ENCODE results near the gene ARMC9. TPM values are rescaled to one million over a fixed set of nuclear protein-coding genes. Genes with fewer than 3 reads are reported as not detected.

The ARMC9 gene
- total and polyA plus RNA-seq, 2 donors (not counting 3 experiments of a cell fraction or from before 2014, with no cell fraction given), result 16.4 to 24.2 TPM

DNA sequence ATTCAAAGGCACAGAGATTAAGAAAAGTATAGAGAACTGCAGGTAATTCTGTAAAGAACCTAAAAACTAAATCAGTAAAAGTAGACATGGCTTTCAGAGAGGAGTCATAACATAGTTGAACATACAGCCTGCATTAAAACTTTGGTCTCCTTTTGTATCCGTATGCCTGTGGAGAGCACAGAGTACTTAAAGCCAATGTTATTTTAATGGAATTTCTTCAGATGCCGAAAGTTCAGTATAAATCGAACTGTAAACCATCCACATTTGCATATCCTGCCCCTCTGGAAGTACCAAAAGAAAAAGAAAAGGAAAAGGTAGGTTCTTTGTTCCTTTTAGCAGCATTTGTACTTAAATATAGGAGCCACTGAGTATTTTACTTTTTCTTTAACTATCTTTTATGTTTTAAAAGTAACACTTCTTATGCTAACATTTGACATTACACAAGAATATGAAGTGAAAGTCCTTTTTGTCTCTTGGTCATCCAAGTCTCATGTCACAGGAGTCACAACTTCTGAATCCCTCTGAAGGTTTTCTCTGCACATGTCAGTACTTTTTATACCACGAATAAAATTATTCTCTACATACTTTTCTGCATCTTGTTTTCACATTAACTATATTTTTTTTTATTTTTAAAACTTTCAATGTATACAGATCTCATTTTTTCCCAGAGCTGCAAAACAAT is 34.9 kb upstream of the ARMC9 start:
- Histone ChIP-seq H3K9me3 (replicated peaks; ENCODE audit: control insufficient read depth, insufficient read depth, low read length) (no peaks in the 10 kb centered on the region), H4K20me1 (replicated peaks; ENCODE audit: control insufficient read depth, extremely low read depth, insufficient read depth, low read length) (no peaks in the 10 kb centered on the region), H3K36me3 (ENCODE audit: control insufficient read depth in 2 of 2, extremely low read depth in 1 of 2, insufficient read depth in 2 of 2, low read length in 2 of 2) (peaks cover 5 to 14% of the 10 kb centered on the region in 2 experiments), H3K4me1 (ENCODE audit: control insufficient read depth, extremely low read depth, insufficient read depth, low read length) (peaks cover 55% of the 10 kb centered on the region), H3K4me2 (ENCODE audit: insufficient read depth, low read length) (no peak overlapping the region), H3K27ac (ENCODE audit: insufficient read depth, low read depth, low read length) (no peak overlapping the region), H3K79me2 (ENCODE audit: control insufficient read depth, insufficient read depth, low read length) (no peaks in the 10 kb centered on the region), H2AFZ (ENCODE audit: low read depth, low read length) (no peak overlapping the region), H3K9ac (replicated peaks; ENCODE audit: extremely low read depth, insufficient read depth, low read length) (no peak overlapping the region), H3K9me1 (replicated peaks; ENCODE audit: control insufficient read depth, extremely low read depth, insufficient read depth, low read length) (no peaks in the 10 kb centered on the region), H3K4me3 (replicated peaks in 1 of 3; ENCODE audit: insufficient read depth in 1 of 3, low read depth in 1 of 3, low read length in 3 of 3) (no peak overlapping the region), H3K27me3 (ENCODE audit: control insufficient read depth in 2 of 2, insufficient read depth in 2 of 2, low read length in 2 of 2) (no peaks in the 10 kb centered on the region)
- BruUV-seq (replicated peaks), result no TSS peak
- no peak for DNase-seq (ENCODE audit: low read depth, low spot score)
- dilution Hi-C loops (cut with MboI; ENCODE audit: extremely low pct_ligation_motif_present, low sequenced_read_pairs), result no loop called here
- intact Hi-C loops (cut with micrococcal nuclease), result loop anchor here (2.0 kb wide), 2 partner anchors 29 to 41 kb away; no protein-coding TSS in a partner anchor
- no peak for FAIRE-seq
- POLR2A ChIA-PET, result no interaction called here
- CTCF ChIA-PET, result no interaction called here
- no peak for TF ChIP-seq MYC (IDR thresholded peaks at IDR 0.05; ENCODE audit: low read depth, low read length)
- TF ChIP-seq POLR2A (IDR thresholded peaks at IDR 0.05; ENCODE audit: low read depth, low read length), result no peak
- no peak for TF ChIP-seq JUN (IDR thresholded peaks at IDR 0.05; ENCODE audit: borderline replicate concordance, insufficient read depth, insufficient read length, low read depth)
- no peak for TF ChIP-seq MAX (IDR thresholded peaks at IDR 0.05; ENCODE audit: insufficient read depth, insufficient read length)
- TF ChIP-seq, protein P1, sequence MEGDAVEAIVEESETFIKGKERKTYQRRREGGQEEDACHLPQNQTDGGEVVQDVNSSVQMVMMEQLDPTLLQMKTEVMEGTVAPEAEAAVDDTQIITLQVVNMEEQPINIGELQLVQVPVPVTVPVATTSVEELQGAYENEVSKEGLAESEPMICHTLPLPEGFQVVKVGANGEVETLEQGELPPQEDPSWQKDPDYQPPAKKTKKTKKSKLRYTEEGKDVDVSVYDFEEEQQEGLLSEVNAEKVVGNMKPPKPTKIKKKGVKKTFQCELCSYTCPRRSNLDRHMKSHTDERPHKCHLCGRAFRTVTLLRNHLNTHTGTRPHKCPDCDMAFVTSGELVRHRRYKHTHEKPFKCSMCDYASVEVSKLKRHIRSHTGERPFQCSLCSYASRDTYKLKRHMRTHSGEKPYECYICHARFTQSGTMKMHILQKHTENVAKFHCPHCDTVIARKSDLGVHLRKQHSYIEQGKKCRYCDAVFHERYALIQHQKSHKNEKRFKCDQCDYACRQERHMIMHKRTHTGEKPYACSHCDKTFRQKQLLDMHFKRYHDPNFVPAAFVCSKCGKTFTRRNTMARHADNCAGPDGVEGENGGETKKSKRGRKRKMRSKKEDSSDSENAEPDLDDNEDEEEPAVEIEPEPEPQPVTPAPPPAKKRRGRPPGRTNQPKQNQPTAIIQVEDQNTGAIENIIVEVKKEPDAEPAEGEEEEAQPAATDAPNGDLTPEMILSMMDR (IDR thresholded peaks at IDR 0.05; ENCODE audit: extremely low read depth in 1 of 2, insufficient read depth in 1 of 2, low read depth in 1 of 2, low read length in 2 of 2), result no peak
- no peak for TF ChIP-seq GATA2 (IDR thresholded peaks at IDR 0.05; ENCODE audit: insufficient read depth, insufficient read length, low read depth, low read length)
- TF ChIP-seq POLR2AphosphoS5 (IDR thresholded peaks at IDR 0.05; ENCODE audit: insufficient read depth, low read depth, low read length), result no peak
- TF ChIP-seq EZH2 (IDR thresholded peaks at IDR 0.05; ENCODE audit: borderline replicate concordance, low read depth, low read length, severe bottlenecking), result no peak
- TF ChIP-seq FOS (IDR thresholded peaks at IDR 0.05; ENCODE audit: borderline replicate concordance, insufficient read depth, low read length), result no peak

All from endothelial cell of umbilical vein (primary cell).